ENCODE results near the gene ACVR2B.

DNA sequence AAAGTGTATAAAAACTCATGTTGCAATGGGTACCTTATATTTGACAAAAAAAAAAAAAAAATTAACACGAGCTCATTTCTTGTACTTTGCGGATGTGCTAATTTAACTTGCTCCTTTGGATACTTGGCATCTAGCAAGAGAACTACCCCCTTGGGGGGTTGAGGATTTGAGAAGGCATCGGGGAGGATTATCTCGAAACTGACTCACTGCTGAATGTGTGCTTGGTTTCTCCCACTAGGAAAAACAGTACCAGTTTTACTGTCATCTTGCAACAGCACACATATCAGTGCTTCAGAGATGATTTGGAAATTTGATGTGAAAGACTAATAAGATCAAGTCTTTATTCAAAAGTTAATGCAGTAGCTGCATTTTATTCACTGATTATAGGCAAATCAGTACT, 43.3 kb downstream of the ACVR2B start:
- no peak for TF ChIP-seq EZH2 (IDR thresholded peaks at IDR 0.05; ENCODE audit: low read depth, unreplicated experiment)
- TF ChIP-seq ZNF114 (CRISPR knock-in tag; IDR thresholded peaks at IDR 0.05) = no peak
- TF ChIP-seq, protein P1, sequence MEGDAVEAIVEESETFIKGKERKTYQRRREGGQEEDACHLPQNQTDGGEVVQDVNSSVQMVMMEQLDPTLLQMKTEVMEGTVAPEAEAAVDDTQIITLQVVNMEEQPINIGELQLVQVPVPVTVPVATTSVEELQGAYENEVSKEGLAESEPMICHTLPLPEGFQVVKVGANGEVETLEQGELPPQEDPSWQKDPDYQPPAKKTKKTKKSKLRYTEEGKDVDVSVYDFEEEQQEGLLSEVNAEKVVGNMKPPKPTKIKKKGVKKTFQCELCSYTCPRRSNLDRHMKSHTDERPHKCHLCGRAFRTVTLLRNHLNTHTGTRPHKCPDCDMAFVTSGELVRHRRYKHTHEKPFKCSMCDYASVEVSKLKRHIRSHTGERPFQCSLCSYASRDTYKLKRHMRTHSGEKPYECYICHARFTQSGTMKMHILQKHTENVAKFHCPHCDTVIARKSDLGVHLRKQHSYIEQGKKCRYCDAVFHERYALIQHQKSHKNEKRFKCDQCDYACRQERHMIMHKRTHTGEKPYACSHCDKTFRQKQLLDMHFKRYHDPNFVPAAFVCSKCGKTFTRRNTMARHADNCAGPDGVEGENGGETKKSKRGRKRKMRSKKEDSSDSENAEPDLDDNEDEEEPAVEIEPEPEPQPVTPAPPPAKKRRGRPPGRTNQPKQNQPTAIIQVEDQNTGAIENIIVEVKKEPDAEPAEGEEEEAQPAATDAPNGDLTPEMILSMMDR (conservative IDR thresholded peaks at IDR 0.05; ENCODE audit: low read depth in 2 of 2) = no peak
- TF ChIP-seq JUNB (IDR thresholded peaks at IDR 0.05; ENCODE audit: unreplicated experiment) = no peak
- TF ChIP-seq EZH2phosphoT487 (IDR thresholded peaks at IDR 0.05; ENCODE audit: unreplicated experiment) = no peak
- no peak for TF ChIP-seq POLR2AphosphoS5 (IDR thresholded peaks at IDR 0.05; ENCODE audit: low read depth)
